Measurements from ENCODE around the gene PACS2.

The PACS2 gene

GRCh38 chr14:105328678-105329390 lies 14.3 kb downstream of the PACS2 start:
- TF ChIP-seq, protein P1, sequence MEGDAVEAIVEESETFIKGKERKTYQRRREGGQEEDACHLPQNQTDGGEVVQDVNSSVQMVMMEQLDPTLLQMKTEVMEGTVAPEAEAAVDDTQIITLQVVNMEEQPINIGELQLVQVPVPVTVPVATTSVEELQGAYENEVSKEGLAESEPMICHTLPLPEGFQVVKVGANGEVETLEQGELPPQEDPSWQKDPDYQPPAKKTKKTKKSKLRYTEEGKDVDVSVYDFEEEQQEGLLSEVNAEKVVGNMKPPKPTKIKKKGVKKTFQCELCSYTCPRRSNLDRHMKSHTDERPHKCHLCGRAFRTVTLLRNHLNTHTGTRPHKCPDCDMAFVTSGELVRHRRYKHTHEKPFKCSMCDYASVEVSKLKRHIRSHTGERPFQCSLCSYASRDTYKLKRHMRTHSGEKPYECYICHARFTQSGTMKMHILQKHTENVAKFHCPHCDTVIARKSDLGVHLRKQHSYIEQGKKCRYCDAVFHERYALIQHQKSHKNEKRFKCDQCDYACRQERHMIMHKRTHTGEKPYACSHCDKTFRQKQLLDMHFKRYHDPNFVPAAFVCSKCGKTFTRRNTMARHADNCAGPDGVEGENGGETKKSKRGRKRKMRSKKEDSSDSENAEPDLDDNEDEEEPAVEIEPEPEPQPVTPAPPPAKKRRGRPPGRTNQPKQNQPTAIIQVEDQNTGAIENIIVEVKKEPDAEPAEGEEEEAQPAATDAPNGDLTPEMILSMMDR (IDR thresholded peaks at IDR 0.05; ENCODE audit: borderline replicate concordance, insufficient read depth, low read depth, low read length) = no peak
- no peak overlapping the region for H3K4me3 ChIP-seq (ENCODE audit: low read depth, low read length)

GRCh38 chr14:105329411-105330150 lies 15.0 kb downstream of the PACS2 start:
- TF ChIP-seq, protein P1 (IDR thresholded peaks at IDR 0.05; ENCODE audit: borderline replicate concordance, insufficient read depth, low read depth, low read length) = no peak
- H3K4me3 ChIP-seq (ENCODE audit: low read depth, low read length) = no peak overlapping the region

DNA sequence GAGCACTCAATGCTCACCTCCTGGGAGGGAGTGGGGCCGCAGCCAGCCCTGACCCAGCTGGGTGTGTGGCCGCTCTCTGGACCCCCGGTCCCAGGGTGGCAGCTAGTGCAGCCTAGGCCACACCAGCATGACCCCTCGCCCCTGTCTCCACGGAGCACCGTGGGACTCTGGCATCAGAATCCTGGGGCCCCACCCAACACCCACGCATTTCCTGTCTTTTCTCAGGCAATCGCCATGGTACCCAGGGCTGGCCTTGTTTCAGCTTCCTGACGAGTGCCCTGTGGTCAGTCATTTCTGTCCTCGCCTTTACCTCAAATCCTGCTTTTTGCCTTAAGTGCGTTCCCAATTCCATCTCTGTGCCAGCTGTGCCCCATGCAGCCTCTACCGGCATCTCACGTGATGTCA lies 15.9 kb downstream of the PACS2 start:
- TF ChIP-seq, protein P1 (IDR thresholded peaks at IDR 0.05; ENCODE audit: borderline replicate concordance, insufficient read depth, low read depth, low read length) = no peak
- no peak overlapping the region for H3K4me3 ChIP-seq (ENCODE audit: low read depth, low read length)

DNA sequence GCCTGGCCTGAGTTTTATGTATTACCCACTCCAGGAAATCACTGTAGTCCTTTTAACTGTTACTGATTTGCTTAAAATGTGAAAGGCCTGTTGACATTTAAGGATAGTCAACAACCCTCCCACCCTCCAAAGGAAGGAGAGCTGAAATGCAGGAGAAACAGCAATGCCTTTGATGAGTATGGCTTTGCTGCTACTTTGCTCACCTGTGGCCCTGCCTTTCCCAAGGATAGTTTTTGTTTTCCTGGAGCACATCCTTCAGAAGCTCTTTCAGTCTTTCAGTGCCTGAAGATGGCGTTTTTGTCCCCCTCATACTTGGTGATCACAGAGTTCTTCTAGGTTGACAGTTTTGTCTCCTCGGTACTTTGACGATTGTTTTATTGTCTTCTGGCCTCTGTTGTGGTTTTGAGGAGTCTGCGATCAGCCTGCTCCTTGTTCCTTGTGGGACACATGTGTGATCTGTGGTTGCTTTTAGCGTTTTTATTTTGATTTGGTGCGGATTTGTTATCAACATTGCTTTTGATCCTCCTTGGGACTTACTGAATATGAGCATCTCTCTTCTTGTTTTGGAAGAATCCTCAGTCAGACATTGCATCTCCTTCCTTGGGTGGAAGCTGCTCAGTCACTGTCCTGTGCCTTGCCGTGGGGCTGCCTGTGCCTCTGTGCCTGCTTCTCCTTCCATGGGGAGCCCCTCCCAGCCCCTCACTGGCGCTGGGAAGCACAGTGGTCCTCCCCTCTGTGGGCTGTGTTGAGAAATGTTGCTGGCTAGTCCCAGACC lies 17.2 kb downstream of the PACS2 start:
- TF ChIP-seq, protein P1 (IDR thresholded peaks at IDR 0.05; ENCODE audit: borderline replicate concordance, insufficient read depth, low read depth, low read length) = no peak
- H3K4me3 ChIP-seq (ENCODE audit: low read depth, low read length) = no peak overlapping the region

- TF ChIP-seq, protein P1 (IDR thresholded peaks at IDR 0.05; ENCODE audit: borderline replicate concordance, insufficient read depth, low read depth, low read length) = no peak
- H3K4me3 ChIP-seq (ENCODE audit: low read depth, low read length) = no peak overlapping the region
Observed at GRCh38 chr14:105332350-105332874, 17.9 kb downstream of the PACS2 start.

GRCh38 chr14:105333020-105333490 lies 18.5 kb downstream of the PACS2 start:
- TF ChIP-seq, protein P1 (IDR thresholded peaks at IDR 0.05; ENCODE audit: borderline replicate concordance, insufficient read depth, low read depth, low read length) = no peak
- H3K4me3 ChIP-seq (ENCODE audit: low read depth, low read length) = no peak overlapping the region
